Peyer's patch (tissue), 4 donors: ENCODE results near the gene OPN1MW.

Source experiments
- POLR2A ChIP-seq, 2 donors: fragments of 450-650 bp; IDR thresholded peaks; one replicate each; pipeline ENCODE4 v1.5.1; 2017; ENCODE audit warnings: antibody characterized with exemption in 2 of 2, mild to moderate bottlenecking in 2 of 2, moderate library complexity in 2 of 2
- TF ChIP-seq, protein P1 (sequence below), 6 experiments: fragments of 450-650 bp in 4 of 6; fragments of 200-600 bp in 2 of 6; sonication (generic) in 1 of 6; IDR thresholded peaks; one replicate each; pipeline ENCODE4 v1.5.1; 2017 to 2019; ENCODE audit warnings: antibody characterized with exemption in 6 of 6, mild to moderate bottlenecking in 3 of 6, moderate library complexity in 1 of 6

DNA sequence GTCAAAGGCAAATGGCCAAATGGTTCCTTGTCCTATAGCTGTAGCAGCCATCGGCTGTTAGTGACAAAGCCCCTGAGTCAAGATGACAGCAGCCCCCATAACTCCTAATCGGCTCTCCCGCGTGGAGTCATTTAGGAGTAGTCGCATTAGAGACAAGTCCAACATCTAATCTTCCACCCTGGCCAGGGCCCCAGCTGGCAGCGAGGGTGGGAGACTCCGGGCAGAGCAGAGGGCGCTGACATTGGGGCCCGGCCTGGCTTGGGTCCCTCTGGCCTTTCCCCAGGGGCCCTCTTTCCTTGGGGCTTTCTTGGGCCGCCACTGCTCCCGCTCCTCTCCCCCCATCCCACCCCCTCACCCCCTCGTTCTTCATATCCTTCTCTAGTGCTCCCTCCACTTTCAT, 42.2 kb upstream of the OPN1MW start:
- TF ChIP-seq POLR2A (IDR thresholded peaks at IDR 0.05) = no peak
- TF ChIP-seq, protein P1, sequence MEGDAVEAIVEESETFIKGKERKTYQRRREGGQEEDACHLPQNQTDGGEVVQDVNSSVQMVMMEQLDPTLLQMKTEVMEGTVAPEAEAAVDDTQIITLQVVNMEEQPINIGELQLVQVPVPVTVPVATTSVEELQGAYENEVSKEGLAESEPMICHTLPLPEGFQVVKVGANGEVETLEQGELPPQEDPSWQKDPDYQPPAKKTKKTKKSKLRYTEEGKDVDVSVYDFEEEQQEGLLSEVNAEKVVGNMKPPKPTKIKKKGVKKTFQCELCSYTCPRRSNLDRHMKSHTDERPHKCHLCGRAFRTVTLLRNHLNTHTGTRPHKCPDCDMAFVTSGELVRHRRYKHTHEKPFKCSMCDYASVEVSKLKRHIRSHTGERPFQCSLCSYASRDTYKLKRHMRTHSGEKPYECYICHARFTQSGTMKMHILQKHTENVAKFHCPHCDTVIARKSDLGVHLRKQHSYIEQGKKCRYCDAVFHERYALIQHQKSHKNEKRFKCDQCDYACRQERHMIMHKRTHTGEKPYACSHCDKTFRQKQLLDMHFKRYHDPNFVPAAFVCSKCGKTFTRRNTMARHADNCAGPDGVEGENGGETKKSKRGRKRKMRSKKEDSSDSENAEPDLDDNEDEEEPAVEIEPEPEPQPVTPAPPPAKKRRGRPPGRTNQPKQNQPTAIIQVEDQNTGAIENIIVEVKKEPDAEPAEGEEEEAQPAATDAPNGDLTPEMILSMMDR (IDR thresholded peaks at IDR 0.05) = no peak
